Measurements from ENCODE around the gene SDCBP2. TPM values are rescaled to one million over a fixed set of nuclear protein-coding genes. Genes with fewer than 3 reads are reported as not detected.

The SDCBP2 gene
- total RNA-seq, 1 experiment from 2014 or later: 1.9 TPM

DNA sequence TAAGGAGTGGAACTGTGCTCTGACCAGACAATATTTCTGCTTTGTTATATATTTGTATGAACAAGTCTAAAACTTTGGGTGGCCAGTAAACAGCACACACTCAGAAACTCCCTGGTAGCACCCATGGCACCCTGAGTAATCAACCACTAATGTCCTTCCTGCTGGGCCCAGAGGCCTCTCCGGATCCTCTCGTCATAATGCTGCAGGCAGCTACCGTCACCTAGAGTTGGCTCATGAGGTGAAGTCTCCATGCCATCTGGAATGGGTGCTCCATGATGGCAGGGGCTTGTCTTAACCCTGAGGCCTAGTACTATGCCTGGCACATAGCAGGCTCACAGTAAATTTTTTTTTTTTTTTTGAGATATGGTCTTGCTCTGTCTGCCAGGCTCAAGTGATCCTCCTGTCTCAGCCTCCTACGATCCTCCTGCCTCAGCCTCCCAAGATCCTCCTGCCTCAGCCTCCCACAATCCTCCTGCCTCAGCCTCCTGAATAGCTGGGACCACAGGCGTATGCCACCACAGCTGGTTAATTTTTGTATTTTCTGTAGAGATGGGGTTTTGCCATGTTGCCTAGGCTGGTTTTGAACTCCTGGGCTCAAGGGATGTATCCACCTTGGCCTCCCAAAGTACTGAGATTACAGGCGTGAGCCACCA, 3.0 kb upstream of the SDCBP2 start:
- H2BK20ac ChIP-seq (ENCODE audit: low read depth, low read length, poor library complexity, severe bottlenecking): no peak overlapping the region
- peaks cover 15 to 29% (median 22%) of the 10 kb centered on the region in 3 experiments; a peak in 6 of 7 replicates for H3K36me3 Mint-ChIP-seq (ENCODE audit: insufficient read depth in 1 of 3, low read depth in 3 of 3)
- TF ChIP-seq CTCF (conservative IDR thresholded peaks at IDR 0.05): no peak
- no peak overlapping the region for H2AFZ ChIP-seq (ENCODE audit: low read length)
- no peaks in the 10 kb centered on the region for H3K27me3 Mint-ChIP-seq (ENCODE audit: low read depth)
- whole genome bisulfite sequencing (ENCODE audit: extremely low coverage, insufficient read length, low lambda C conversion rate): no CpG with 5 or more reads among the region's 6 CpGs
- DNase-seq: no peak
- H4K20me1 ChIP-seq (ENCODE audit: control insufficient read depth, insufficient read depth, insufficient read length): peaks cover 2% of the 10 kb centered on the region
- H3K9me3 ChIP-seq (ENCODE audit: control insufficient read depth, low read depth, low read length): no peaks in the 10 kb centered on the region
- no peaks in the 10 kb centered on the region for H3K9me3 Mint-ChIP-seq
- no peak overlapping the region for H3K56ac ChIP-seq (ENCODE audit: insufficient read length, low read depth, low read length)
- H3K27ac ChIP-seq (ENCODE audit: insufficient read length, low read depth, low read length): no peak overlapping the region
- no peak overlapping the region for H2BK12ac ChIP-seq (ENCODE audit: insufficient read length, low read depth, low read length)
- peaks cover 2% of the 10 kb centered on the region; the same call in 1 of the 2 replicates for H3K79me2 ChIP-seq (ENCODE audit: insufficient read depth, low read length)
- no peaks in the 10 kb centered on the region for H3K27me3 ChIP-seq (ENCODE audit: insufficient read depth, low read length)
- H2BK15ac ChIP-seq (ENCODE audit: low read depth, low read length): no peak overlapping the region
- peaks cover 14 to 16% of the 10 kb centered on the region in 2 experiments for H3K4me1 Mint-ChIP-seq
- H3K4me2 ChIP-seq (ENCODE audit: insufficient read depth, insufficient read length, low read length): no peak overlapping the region
- H3K14ac ChIP-seq (ENCODE audit: insufficient read depth, low read length): no peak overlapping the region
- H3K27ac Mint-ChIP-seq: peak overlapping the region in 1 of 3 experiments; percentile 80; a peak in 2 of 7 replicates
- no peak overlapping the region; a peak in 1 of 5 replicates for H3K4me3 Mint-ChIP-seq
- H2BK120ac ChIP-seq (ENCODE audit: low read depth, low read length, poor library complexity, severe bottlenecking): no peak overlapping the region
- no peak overlapping the region for H3K23ac ChIP-seq (ENCODE audit: insufficient read length, low read depth, low read length)
- H3K23me2 ChIP-seq (ENCODE audit: insufficient read length, low read depth, low read length, poor library complexity, severe bottlenecking): no peaks in the 10 kb centered on the region
- H4K91ac ChIP-seq (ENCODE audit: insufficient read length, low read depth, low read length): no peak overlapping the region
- no peak overlapping the region for H2BK5ac ChIP-seq (ENCODE audit: insufficient read length, low read length)
- H4K8ac ChIP-seq (replicated peaks; ENCODE audit: insufficient read length, low read depth, low read length): no peak overlapping the region
- H3K18ac ChIP-seq (ENCODE audit: insufficient read length, low read depth, low read length): no peak overlapping the region
- no peak overlapping the region for H3T11ph ChIP-seq (ENCODE audit: low read length)
- no peak overlapping the region for H2AK5ac ChIP-seq (ENCODE audit: insufficient read length, low read length)
- no peaks in the 10 kb centered on the region for H3K4me1 ChIP-seq (ENCODE audit: insufficient read depth, low read length)
- peaks cover 9% of the 10 kb centered on the region for H3K79me1 ChIP-seq (ENCODE audit: insufficient read depth, low read depth, low read length, poor library complexity, severe bottlenecking)
- no peak overlapping the region for H4K5ac ChIP-seq (ENCODE audit: insufficient read length, low read depth, low read length)
- no peak overlapping the region for H3K9ac ChIP-seq (ENCODE audit: extremely low read depth, insufficient read length, low read length)
- H3K4ac ChIP-seq (ENCODE audit: low read depth, low read length): no peak overlapping the region

Data from H9 (cell line).